ENCODE measurements around the gene ZNF239.

DNA sequence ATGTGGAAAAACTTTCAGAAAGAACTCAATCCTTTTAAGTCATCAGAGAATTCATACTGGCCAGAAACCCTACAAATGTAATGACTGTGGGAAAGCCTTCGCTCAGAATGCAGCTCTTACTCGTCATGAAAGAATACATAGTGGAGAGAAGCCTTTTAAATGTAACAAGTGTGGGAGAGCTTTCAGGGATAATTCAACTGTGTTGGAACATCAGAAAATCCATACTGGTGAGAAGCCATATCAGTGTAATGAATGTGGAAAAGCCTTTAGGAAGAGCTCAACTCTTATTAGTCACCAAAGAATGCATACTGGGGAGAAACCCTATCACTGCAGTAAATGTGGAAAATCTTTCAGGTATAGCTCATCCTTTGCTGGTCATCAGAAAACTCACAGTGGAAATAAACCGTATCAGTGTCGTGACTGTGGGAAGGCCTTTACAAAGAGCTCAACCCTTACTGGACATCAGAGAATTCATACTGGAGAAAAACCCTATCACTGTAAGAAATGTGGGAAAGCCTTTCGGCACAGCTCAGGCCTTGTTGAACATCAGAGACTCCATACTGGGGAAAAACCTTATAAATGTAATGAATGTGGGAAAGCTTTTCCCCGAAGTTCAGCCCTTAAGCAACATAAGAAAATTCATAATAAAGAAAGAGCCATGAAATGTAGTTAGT is 42.4 kb upstream of the ZNF239 start:
- no peak for TF ChIP-seq POLR2A (IDR thresholded peaks at IDR 0.05)
- no peak for TF ChIP-seq CTCF (IDR thresholded peaks at IDR 0.05)

Data from adrenal gland (tissue), 5 donors.